GM18519 (cell line): ENCODE measurements around the gene THTPA.
A peak's percentile ranks its signal among the peaks of the same experiment; 100 is the strongest.
"Not testable (repeated sequence)": the region's sequence is repeated elsewhere in the genome, so short reads cannot be mapped to it uniquely, and the experiment has no call there.

ENCODE experiments used
- ATAC-seq: cut with Tn5 transposase; IDR thresholded peaks from one replicate; pipeline ENCODE4 v1.9.1; 2021; ENCODE audit warnings: mild to moderate bottlenecking, moderate library complexity; ENCODE audit not compliant: unreplicated experiment, low FRiP score

THTPA gene

DNA sequence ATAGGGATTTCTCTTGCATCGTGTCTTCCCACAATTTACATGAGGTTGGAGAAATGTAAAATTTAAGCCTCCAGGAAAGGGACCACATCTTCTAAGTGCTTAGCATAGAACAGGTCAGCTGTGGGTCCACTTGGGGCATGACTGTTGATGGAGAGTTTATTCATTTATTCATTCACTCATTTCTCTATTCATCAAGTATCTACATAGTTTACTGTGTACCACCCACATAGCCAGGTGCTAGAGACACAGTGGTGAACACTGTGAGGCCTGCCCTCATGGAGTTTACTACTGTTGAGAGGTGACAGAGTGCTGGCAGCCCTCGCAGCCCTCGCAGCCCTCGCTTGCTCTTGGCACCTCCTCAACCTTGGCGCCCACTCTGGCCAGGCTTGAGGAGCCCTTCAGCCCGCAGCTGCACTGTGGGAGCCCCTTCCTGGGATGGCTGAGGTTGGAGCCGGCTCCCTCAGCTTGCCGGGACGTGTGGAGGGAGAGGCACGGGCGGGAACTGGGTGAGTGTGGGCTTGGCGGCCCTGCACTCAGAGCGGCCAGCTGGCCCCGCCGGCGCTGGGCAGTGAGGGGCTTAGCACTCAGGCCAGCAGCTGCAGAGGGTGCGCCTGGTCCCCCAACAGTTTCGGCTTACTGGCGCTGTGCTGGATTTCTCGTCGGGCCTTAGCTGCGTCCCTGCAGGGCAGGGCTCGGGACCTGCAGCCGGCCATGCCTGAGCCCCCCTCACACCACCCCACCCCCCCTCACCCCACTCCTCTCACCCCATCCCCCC is 24.3 kb downstream of the THTPA start:
- no peak for ATAC-seq

- ATAC-seq = no peak
Measured at GRCh38 chr14:23580948-23581281, 24.8 kb downstream of the THTPA start.

- no peak for ATAC-seq
Measured at GRCh38 chr14:23582906-23583760, 27.1 kb downstream of the THTPA start.

GRCh38 chr14:23583761-23584526 is 27.9 kb downstream of the THTPA start:
- ATAC-seq = not testable (repeated sequence)

DNA sequence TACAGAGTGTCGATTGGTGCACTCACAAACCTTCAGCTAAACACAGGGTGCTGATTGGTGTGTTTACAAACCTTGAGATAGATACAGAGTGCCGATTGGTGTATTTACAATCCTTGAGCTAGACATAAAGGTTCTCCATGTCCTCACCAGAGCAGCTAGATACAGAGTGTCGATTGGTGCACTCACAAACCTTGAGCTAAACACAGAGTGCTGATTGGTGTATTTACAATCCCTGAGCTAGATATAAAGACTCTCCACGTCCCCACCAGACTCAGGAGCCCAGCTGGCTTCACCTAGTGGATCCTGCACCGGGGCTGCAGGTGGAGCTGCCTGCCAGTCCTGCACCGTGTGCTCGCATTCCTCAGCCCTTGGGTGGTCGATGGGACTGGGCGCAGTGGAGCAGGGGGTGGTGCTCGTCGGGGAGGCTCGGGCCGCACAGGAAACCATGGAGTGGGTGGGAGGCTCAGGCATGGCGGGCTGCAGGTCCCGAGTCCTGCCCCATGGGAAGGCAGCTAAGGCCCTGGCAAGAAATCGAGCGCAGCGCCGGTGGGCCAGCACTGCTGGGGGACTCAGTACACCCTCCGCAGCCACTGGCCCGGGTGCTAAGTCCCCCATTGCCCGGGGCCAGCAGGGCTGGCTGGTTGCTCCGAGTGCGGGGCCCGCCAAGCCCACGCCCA is 28.6 kb downstream of the THTPA start:
- not testable (repeated sequence) for ATAC-seq

DNA sequence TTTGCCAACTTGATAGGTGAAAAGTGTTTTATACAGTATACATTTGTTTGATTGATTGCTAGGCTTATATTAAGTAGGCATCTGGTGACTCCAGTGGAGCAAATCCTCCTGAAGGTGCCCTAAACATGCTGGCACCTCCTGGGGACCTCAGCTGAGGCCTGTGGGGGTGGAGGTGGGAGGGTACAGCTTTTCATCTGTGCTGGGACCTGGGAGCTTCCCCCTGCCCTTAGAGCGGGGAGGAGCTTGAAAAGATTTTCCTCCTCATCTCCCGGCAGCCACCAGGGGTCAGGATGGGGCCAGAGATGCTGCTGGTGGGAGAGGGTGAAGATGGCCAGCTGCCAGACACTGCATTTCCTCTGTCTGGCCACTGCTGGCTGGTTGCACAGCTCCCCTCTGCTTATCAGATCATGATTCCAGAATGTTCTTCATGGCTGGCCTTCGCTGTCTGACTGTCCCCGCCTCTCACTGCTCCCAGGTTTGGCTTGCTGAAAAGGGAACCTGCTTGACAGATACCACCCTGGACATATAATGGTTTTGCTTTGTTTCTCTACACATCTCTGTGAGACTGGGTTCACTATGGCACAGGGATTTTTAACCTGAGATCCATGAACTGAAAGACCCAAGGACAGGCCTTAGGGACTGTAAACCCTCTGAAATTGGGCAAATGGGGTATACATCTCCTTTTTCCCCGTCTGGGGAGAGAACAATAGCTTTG is 33.0 kb downstream of the THTPA start:
- ATAC-seq = peak; percentile 83

GRCh38 chr14:23589606-23590005 is 33.5 kb downstream of the THTPA start:
- ATAC-seq = no peak

DNA sequence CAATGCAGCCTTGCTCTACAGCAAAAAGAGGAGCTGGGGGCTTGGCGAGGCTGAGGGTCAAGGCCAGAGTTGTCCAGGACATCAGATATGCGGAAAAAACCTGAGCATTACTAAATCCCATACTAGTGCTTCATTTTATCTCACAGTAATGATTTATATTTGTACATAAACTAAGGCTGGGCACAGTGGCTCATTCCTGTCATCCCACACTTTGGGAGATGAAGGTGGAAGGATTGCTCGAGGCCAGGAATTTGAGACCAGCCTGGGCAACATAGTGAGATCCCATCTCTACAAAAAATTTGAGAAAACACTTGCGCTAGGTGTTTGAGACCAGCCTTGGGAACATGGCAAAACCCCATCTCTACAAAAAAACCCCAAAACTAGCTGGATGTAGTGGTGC is 34.1 kb downstream of the THTPA start:
- no peak for ATAC-seq

- not testable (repeated sequence) for ATAC-seq
Measured at GRCh38 chr14:23594191-23594590, 38.1 kb downstream of the THTPA start.

- ATAC-seq = no peak
Measured at GRCh38 chr14:23600322-23600707, 44.2 kb downstream of the THTPA start.

DNA sequence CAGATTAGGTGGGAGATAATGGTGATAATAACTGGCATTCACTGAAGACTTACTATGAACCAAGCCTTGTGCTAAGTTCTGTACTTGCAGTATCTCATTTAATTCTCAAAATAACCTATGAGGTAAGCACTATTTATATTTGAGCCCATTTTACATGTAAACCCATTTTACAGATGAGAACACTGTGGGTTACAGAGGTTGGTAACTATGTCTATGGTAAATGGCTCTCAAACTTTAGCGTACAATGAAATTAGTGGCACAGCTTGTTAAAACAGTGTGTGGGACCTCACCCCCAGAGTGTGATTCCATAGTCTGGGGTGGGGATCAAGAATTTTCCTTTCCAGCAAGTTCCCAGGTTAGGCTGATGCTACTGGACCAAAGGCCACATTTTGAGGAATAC is 44.7 kb downstream of the THTPA start:
- ATAC-seq = no peak

DNA sequence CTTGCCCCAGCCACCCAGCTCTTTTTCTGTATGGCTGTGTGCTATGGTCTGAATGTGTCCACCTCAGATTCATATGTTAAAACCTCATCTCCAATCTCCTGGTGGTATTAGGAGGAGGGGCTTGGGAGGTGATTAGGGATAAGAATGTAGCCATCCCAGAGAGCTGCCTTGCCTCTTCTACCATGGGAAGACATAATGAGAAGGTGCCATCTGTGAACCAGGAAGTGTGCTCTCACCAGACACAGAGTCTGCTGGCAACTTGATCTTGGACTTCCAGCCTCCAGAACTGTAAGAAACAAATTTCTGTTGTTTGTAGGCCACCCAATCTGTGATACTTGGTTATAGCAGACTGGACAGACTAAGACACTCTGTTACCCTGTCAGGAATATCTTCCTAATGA is 45.4 kb downstream of the THTPA start:
- ATAC-seq = no peak

DNA sequence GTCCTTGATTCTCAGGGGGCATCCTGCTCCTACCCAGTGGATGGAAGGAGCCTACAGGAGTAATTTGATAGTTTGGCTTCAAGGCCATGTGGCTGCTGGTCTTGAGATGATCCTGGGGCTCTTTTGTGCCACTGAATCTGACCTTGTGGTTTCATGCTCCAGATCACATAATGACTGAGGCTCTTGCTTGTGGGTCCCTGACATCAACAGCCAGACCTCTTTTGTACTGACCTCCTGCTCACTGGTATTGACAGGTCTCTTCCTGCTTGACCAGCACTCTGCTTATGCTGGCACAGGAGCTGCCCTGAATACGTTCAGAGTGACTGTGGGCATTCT is 45.7 kb downstream of the THTPA start:
- no peak for ATAC-seq

DNA sequence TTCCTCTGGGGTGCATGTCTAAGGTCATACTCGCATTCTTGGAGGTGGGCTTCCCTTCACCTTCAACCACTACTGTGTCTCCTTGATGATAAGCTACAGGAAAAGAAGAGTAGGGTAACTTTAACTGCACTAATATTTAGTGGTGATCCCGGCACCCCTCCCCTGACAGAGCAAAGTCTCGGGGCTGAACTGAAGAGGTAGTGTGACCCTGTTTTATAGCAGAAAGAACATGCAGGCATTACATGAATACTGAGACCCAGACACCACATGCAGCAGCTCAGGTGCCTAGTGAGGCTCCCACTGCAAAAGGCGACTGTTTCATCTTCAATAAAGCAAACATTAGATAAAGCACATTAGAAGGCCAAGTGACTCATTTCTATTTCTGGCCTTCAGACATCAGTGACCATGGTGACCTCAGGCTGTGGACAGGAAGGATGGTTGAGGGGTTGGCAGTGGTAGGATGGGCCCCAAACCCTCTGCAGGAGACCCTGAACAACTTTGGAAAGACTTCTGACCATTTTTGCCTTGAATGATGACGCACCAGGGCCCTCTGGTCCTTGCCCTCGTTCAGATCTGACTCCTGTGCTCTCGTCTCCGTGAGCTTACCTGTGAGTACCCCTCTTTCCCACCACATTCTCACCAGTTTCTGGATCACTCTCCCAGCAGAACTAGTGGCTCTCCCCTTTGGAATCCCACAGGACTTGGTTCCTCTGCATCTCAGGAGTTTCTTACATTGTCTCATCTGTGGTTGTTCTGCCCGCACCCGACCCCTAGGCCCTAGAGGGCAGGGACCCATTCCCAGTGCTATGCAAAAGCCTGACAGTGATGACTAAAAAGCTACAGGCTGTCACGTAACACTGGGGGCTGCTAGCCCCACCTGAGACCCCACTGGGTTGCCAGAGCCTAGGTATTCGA is 46.4 kb downstream of the THTPA start:
- no peak for ATAC-seq

DNA sequence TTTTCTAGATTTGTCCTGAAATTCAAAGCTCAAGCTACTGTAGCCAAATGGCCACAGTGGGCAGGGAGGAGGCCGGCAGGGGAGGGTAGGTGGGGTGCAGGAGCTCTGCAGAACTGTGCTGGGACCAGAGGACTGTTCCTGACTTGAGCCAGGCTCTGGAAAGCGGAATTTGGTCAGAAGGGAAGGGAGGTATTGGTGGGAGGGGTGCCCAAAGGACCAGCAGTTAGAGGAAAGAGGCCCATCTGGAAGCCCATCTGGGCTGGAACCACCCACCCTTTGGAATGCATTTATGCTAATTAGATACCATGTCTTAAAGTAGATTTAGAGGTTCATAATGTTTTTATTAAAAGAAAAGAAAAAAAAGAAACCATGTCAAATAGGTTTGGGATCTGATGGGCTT is 47.0 kb downstream of the THTPA start:
- no peak for ATAC-seq

DNA sequence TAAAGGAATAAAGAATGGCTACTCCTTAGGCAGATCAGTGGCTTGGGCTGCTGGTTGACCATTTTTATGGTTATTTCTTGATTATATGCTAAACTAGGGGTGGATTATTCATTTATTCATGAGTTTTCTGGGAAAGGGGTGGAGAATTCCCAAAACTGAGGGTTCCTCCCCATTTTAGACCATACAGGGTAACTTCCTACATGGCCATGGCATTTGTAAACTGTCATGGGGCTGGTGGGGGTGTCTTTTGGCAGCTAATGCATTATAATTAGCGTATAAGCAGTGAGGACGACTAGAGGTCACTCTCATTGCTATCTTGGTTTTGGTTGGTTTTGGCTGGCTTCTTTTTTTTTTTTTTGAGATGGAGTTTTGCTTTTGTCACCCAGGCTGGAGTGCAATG is 48.1 kb downstream of the THTPA start:
- no peak for ATAC-seq

- no peak for ATAC-seq
Measured at GRCh38 chr14:23604675-23605170, 48.7 kb downstream of the THTPA start.

- ATAC-seq = peak; percentile 84
Measured at GRCh38 chr14:23605931-23606585, 50.0 kb downstream of the THTPA start.
